HK-2 (cell line): Measurements from ENCODE around the gene APLP2.

Experiments
- DNase-seq: peaks from one replicate; pipeline ENCODE4 v3.0.0-alpha.2; 2018; ENCODE audit not compliant: unreplicated experiment

The APLP2 gene

DNA sequence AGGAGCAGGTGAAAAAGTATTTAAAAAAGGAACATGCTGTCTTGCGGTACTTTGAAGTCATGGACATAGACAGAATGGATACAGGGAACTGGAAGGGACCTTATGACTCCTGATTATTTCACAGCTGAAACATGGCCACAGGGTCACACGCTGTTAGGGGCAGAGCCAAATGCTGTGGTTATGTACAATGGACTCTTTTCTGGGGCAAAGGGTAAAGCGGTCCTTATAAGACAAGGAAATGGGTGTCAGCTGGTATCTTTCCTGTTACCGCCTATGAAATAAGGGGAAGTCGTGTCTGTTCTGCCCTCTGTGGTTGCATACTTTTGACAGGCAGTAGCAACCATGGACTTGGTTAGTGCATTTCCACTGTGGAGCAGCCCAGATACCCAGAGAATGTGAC lies 77.1 kb downstream of the APLP2 start:
- no peak for DNase-seq

DNA sequence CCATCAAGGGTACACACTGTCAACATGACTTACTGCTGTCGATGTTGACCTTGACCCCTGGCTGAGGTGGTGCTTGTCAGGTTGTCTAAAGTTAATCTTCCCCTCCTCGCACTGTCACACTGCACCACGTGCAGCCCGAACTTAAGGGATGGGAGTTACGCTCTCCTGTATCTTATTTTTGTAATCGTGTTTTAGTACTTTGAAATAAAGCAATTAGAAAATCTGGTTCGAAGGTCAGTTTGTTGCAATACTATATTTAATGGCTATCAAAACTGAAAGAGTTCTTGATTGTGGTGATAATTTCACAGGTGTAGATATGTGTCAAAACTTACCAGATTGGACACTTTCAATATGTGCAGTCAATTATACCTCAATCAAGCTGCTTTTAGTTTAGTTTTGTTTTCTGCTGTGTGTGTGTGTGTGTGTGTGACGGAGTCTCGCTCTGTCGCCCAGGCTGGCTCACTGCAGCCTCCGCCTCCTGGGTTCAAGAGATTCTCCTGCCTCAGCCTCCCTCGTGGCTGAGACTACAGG lies 79.2 kb downstream of the APLP2 start:
- no peak for DNase-seq

DNA sequence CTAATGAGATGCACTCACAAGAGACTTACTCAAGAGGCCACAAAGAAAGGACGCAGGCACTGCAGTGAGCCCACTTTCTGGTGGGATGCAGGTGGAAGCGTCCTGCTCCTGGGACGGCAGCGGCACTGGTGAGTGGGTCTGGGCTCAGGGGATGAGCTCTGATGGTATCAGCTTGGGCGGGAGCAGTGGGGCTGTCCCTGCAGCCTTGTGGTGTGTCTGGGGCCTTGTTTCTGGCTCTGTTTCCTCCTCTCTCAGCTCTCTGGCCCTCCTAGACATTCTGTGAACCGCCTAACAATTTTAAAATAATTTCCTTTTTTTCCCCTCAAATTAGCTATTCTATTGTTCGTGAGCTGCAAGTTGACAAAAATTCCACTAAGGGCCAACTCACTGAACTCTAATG lies 81.1 kb downstream of the APLP2 start:
- DNase-seq, result no peak

DNA sequence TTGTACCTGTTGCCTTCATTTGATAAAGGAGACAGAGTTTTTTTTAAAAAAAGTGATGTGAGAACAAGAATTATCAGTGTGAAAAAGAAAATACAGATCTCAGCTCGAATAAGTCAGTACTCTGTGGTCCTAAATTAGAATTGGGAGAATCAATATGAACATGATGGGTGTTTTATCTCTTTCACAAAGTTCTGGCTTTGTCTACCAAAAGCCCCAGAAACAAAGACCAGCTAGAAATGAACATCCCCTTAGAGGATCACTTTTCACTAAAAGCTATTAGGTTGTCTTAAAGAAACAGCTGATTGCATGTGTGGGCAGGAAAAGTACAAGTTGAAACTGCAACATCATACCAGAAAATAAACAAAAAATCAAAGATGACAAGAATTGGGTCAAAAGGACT lies 81.5 kb downstream of the APLP2 start:
- DNase-seq, result no peak

DNA sequence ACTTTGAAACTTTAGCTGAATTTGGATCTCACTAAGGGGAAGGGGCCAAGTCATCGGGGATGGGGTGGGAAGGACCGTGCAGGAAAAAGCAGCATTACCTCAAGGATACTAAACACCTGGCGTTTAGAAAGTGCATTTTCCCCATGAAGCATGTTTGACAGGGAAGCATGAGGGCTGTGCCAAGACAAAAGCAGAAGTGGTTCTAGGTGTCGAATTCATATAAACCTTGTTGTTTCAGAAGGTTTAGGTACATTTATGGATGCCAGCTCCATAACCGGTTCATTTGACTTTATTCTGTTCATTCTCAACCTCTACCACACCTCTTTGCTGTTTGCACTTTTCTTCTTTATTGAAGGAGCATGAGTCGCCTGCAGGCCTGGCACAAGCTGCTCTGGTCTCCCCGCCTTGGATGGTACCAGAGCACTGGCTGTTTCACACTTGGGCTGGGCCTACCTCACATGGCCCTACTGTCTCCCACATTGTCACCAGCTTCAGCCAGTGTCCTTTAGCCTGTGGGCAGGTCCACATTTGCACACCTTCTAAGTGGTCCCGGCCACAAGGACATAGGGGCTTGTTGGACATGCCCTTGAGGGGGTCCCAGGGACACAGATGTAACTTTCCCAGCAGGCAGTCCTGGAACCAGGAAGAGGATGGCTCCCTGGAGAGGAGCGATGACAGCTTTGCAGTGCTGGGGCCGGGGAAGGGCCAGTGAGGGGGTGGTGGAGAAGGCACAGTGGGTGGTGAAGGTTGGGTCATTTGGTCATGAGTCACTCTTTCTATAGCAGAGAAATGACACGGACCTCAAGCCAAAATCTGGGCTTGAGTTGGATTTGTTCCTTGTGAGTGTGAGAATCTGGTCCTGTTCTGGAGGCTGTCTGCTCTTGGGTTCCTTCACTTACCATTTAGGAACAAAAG lies 86.7 kb downstream of the APLP2 start:
- no peak for DNase-seq

DNA sequence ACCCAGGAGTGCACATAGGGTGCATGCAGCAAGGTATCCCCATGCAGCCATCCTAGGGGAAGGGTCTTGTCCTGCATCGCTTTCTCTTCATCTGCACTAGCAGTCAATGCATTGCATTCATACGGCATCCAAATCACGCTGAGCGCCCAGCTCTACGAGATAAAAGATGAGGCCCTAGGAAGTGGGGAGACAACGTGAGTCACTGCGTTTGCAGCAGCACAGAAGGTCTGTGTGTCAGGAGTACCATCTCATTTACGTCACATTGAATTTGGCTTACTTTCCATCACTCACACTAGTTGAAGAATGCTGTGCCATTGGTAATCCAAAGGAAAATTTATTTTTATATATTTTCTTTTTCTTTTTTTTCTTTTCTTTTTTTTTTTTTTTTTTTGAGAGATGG lies 87.4 kb downstream of the APLP2 start:
- DNase-seq, result no peak

DNA sequence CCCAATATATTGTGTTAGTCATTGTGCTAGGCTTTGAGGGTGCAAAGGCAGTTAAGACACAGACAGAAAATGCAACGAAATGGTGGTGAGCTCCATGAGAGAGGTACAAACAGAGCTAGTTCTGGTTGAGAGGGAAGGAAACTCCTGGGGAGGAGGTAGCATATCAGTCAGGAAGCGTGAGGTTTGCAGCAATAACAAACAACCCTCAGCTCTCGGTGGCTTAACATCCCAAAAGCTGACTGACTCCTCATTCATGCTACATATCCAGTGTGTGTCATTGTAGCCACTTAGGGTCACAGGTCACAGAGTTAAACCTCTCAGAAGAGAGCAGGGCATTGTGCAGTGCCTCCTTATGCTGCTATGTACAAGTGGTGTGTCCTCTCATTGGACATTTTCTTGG lies 88.1 kb downstream of the APLP2 start:
- no peak for DNase-seq

DNA sequence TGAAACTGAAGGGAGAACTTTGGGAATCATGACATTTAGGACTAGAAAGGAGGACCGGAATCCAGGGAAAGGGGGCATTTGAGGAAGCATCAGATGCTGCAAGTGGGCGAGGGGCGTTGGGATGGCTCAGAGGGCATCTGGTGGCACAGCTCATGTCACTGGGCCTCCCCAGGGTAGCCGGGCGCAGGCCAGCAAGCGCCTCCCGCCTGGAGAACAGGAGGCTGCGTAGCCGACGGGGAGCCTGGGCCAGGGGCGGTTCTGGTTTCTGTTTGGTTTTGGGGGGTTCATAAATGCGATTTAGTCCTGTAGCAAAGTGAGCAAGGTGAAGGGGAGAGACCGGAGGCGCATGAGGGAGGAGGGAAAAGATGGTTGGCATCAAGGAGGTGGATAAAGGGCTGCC lies 89.4 kb downstream of the APLP2 start:
- DNase-seq, result no peak

DNA sequence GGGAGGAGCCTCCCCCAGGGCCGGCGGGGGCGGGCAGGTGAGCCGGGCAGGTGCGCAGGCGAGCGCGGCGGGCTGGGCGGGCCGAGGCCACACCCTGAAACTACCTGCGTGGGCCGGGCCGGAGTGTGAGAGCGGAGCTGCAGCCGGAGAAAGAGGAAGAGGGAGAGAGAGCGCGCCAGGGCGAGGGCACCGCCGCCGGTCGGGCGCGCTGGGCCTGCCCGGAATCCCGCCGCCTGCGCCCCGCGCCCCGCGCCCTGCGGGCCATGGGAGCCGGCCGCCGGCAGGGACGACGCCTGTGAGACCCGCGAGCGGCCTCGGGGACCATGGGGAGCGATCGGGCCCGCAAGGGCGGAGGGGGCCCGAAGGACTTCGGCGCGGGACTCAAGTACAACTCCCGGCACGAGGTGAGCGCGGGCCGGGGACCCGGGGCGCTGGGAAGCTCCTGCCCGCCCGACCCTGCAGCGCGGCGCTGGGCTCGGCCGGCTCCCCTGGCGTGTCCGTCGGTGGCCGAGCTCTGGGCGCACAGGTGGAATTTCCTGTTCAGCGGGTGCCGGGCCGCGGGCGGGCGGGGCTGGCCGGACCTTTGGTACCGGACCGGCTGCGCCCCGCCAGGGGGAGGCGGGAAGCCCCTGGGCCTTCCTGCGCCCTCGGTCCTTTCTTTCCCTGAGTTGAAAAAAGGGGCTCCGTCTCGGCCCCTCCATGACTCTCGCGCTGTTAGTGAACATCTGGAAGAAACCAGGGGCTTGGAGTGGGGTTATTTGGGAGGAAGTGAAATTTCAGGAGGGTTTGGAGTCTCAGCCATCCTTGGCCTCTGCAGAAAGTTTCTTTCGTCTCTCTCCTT lies 90.2 kb downstream of the APLP2 start, which contains the start of gene ST14:
Gene ST14, plus strand, starts transcription at position 126 of the 841 bp plus-strand sequence. Its CDS starts 198 bp downstream, at position 324.
- DNase-seq, result no peak

DNA sequence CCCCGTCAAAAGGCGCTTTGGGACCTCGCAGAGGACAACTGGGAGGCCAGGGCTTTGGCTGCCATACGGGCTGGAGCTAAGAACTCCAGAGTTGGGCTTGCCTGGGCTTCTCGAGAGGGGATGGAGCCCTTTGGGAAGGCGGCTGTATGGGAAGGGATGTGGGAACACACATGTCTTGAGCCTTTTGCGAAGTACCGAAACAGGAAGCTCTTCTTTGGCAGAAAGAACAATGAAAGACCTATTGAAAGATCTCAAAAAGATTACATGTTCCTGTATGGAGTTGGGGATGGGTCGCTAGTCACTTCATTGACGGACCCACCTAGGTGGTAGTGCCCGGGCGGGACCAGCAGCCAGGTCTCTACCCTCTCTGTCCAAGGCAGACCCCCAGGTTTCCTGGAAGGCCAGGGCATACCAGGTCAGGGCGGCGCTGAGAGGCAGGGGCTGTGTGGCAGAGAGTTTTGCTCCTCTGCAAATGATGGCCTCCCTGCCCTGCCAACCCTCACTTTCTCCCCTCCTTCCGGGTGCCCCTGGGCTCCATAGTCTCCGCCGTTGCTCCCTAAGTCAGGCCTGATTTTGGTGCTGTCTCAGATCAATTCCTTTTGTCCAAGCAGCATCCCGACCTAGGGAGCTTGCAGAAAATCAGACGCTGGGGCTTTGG lies 90.9 kb downstream of the APLP2 start:
- DNase-seq, result no peak

DNA sequence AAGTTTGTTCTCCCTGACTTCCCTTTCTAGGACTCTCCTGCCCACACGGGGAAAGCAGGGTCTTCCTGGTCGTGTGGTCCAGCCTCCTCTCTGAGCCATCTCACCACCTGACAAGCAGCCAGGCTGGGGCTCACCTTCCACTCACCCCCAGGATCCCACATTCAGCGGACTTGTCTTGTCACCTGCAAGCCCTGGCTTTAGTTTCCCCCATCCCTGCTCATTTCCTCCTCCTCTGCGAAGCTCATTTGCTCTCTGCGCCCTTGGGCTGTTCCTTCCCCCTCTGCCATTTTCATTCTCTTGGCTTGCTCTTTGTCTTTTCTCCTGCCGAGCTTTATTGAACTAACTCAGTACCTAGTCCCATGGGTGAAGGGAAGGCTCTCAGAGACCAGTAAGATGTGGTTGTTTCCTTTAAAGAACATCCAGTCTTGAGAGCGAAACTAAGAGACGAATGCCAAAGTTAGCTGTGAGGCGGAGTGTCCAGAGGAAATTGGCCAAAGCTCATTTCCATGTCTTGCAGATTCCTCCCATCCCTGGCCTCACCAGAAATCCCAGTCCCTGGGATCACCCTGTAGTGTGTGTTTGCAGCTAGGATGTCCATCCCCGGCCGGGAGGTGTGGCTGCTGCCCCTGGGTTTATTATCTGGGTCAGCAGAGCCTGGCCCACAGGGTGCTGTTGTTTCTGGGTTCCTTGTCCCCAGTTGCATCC lies 91.9 kb downstream of the APLP2 start:
- no peak for DNase-seq

DNA sequence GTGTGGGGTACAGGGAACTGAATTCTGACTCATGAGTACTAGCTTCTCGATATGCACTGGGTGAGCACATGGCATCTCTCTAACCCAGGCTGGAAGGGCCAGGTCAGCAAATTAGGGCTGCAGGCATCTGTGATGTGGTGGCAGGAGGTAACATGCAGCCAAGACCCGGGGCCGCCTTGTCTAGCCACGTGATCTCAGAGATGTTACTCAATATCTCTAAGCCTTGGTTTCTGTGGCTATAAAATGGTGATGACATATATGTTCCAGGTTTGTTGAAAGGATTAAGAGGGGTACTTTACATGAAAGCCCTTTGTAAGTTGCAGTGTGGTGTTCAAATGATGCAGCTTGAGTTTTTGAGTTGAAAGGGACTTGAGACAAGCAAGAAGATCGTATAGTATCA lies 93.0 kb downstream of the APLP2 start:
- no peak for DNase-seq

DNA sequence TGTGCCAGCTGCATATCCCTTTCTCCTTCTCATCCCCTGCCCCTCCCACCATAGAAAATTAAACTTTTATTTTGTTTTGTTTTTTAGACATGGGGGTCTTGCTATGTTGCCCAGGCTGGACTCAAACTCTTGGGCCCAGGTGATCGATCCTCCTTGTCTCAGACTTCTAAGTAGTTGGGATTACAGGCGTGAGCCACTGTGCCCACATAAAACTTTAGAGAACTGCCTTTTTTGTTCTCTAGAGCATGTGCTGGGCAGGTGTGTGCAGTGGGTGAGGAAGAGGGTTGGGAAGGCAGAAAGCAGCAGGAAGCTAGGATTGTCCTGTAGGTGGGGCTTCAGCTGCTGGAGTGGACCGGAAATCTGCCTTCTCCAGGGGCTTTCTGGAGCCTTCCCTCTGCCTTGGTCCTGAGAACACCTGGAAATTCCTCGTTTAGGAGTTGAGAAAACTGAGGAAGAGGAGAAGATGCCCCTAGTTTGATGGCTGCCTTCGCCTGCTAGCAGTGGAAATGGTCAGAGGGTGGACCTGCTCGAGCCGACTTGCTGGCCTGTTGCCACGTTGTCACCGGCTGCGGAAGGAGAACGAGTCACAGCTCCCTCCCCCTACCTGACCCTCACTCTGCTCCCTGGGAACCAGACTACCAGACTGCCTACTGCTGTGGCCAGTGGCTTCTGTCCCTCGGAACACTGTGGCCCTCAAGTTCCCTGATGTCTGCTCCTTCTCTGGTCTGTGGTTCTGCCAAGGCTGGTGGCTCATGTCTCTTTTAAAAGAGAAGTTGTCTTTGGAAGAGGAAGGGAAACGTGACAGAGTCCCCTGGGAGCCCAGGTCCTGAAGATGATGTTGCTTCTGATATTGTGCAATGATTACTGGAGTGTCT lies 93.9 kb downstream of the APLP2 start:
- DNase-seq, result no peak

DNA sequence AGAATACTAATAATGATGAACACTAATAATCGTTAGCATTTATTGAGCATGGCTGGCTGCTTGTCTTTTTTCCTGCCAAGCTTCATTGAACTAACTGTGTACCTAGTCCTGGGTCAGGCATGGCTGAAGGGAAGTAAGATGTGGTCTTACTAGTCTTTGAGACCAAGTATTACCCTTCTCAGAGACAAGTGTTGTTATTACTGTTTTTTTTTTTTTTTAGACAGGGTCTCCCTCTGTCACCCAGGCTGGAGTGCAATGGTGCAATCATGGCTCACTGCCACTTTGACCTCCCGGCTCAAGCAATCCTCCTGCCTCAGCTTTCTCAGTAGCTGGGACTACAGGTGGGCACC lies 94.5 kb downstream of the APLP2 start:
- DNase-seq, result no peak

DNA sequence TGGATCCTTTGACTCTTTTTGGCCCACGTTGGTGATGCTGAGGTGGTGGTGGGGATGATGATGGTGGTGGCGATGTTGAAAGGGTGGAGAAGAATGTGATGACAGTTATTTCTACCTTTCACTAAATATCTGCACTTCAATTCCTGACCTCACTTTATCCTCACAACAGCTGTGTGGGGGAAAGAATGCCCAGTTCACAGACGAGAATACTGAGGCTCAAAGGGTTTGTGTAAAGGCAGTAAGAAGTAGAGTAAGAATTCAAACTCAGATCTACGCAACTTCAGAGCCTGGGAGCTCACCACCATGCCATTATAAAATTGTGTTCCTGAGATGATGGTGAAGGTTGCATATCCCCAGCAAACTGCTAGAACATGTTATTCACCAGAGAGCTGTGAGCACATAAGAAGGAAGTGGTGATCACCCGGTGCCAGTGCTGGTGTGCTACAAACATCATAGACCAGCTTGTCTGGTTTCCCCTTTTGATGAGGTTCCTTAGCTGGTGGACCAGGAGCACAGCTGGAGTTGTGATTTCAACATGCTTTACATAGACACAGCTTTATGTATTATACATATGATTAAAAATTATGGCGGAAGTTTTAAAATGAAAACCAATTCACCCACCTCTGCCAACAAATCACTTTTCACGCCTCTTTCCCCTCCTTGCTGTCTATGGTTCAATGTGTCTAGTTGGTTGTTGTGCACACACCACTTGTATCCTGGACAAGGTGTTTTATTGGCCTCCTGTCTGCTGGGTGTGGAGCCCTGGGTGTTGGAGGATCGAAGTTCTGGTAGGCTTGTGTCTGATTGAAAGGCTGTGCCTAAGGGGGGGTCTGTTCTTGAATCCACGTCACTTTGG lies 96.1 kb downstream of the APLP2 start:
- DNase-seq, result no peak

DNA sequence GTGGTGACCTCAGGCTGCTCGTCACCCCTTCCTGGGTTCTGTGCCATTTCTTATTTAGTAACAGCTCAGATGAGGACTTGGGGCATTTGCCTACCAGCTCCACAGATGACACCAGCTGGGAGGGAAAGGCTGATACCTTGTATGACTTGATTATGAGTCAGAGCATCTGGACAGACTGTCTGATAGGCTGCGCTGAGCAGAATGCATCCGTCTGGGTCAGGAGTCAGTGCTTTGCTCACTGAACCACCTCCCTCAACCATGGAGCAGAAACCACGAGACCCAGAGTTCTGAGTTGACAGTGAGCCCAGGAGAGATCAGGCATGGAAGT lies 96.7 kb downstream of the APLP2 start:
- peak; percentile 74 for DNase-seq

DNA sequence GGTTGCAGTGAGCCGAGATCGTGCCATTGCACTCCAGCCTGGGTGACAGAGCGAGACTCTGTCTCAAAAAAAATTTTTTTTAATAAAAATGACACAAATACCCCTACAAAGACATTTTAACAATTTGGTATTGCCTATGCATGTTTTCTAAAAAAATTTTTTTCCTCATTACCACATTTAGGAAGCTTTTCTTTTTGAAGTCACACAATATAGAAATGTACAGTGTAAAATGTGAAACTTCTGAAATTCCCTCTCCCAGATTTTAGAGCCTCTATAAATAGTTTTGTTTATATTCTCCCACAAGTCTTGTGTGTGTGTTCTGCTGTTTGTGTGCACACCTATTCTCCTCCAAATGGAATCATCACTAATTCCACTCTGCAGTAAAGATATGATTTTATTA lies 97.5 kb downstream of the APLP2 start:
- DNase-seq, result no peak

DNA sequence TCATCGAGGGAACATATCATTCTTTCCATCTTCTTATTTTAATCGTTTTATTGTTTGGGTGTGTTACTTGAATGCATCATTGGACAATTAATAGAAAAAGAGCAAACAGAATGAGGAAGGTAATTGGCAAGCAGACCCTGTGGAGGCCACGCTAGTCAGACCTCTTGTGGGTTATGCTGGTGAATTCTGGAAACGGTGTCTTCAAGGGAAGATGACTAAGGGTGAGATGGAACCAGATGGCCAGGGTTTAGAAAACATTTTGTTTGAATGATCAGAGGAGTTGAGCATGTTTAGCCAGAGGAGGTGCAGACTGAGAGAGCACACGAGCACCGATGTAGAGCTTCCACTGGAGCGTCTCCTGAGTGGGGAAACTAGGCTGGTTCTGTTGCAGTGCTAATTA lies 98.4 kb downstream of the APLP2 start:
- DNase-seq, result no peak

DNA sequence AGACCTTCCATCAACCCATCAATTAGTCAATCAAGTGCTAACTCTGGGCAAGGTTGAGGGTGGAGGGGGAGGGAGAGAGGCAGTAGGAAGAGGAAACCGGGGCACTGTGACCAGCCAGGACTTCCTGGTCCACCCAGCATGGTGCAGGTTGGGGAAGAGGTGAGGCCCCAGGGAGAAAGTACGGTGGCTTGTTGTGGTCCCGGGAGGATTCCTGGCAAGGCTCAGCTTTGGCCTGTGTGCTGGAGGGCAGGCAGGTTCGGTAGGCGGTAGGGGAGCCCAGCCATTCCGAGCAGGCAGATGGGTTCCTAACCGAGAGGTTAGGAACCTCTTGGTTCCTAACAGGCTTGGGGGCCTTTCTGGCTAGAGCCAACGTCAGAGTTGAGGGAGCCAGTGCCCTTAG lies 100.7 kb downstream of the APLP2 start:
- no peak for DNase-seq

DNA sequence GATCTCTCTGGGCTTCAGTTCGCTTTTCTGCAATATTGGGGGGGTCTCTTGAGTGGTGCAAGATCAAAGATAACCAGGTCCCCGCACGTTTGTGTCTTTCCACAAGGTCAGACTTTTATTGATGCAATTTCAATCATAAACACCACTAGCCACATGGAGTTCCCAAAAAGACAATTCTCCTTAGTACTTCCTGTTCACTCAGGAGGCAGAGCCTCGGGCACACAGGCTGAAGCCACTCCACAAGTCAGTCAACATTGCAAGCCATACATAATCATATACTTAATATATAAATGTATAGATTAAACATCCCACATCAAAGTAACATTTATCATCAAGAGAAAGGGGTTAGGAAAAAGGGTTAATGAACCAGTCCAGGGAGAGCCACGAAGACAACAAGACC lies 101.8 kb downstream of the APLP2 start:
- DNase-seq, result no peak
